Thoracic aorta (tissue), 2 donors: ENCODE data around the gene NKAIN2. TPM values are rescaled to one million over a fixed set of nuclear protein-coding genes. Genes with fewer than 3 reads are reported as not detected.

Experiments used
- ATAC-seq: fragments of 150-250 bp; one replicate; pipeline ENCODE4 v1.8.0; 2017; ENCODE audit warnings: low read depth; ENCODE audit not compliant: insufficient number of reproducible peaks, low FRiP score
- DNase-seq: peaks from one replicate; pipeline ENCODE4 v3.0.0-alpha.2; 2020; ENCODE audit warnings: low spot score
- H3K27ac ChIP-seq, 2 donors: fragments of 200-600 bp; sonication (generic); 1 replicate in 1 of 2; 2 replicates in 1 of 2; pipeline ENCODE4 v1.5.1; 2016; ENCODE audit warnings: mild to moderate bottlenecking in 2 of 2, moderate library complexity in 2 of 2
- H3K27me3 ChIP-seq: fragments of 200-600 bp; sonication (generic); replicated peaks from 2 replicates; pipeline ENCODE4 v1.6.0; 2016; ENCODE audit warnings: mild to moderate bottlenecking; ENCODE audit not compliant: insufficient read depth
- H3K36me3 ChIP-seq: fragments of 200-600 bp; sonication (generic); one replicate; pipeline ENCODE4 v1.5.1; 2016
- H3K4me1 ChIP-seq, 2 donors: fragments of 200-600 bp; sonication (generic); 1 replicate in 1 of 2; 2 replicates in 1 of 2; pipeline versions ENCODE4 v1.5.1 to v1.6.0; 2016; ENCODE audit warnings: low read depth in 2 of 2, mild to moderate bottlenecking in 1 of 2; ENCODE audit not compliant: control insufficient read depth in 1 of 2
- H3K4me3 ChIP-seq: fragments of 200-600 bp; sonication (generic); 2 replicates; pipeline ENCODE4 v1.5.1; 2016; ENCODE audit warnings: mild to moderate bottlenecking
- H3K9me3 ChIP-seq: fragments of 200-600 bp; sonication (generic); 2 replicates; pipeline ENCODE4 v1.5.1; 2016
- total RNA-seq, 2 donors: library from RNA; depleted of rRNA; stranded (reverse); fragments of >200 nt; gene quantifications; one replicate each; pipeline versions ENCODE4 v1.1.0 to v1.2.3, GENCODE V29; 2016
- TF ChIP-seq, protein P1 (sequence below): fragments of 200-600 bp; sonication (generic); IDR thresholded peaks from one replicate; pipeline ENCODE4 v1.5.1; 2019; ENCODE audit warnings: antibody characterized with exemption

NKAIN2 gene
- total RNA-seq, 2 donors from 2014 or later, result 0.28 TPM; not detected in 1

DNA sequence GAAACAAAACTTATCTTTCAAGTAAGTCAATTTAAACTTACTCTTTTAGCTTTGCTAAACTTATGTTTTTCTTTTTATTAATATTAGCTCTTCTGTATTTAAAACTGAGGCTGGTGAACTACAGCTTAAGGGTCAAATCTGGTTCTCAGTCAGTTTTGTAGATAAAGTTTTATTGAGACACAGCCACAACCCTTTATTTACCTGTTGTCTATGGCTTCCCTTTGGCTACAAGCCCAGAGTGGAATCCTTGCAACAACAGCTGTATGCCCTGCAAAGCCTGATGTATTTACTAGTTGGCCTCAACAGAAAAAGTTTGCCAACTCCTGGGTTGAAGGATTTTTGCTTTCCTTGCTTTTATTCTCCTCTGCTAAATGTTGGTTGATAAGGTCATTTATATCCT lies 667.1 kb downstream of the NKAIN2 start:
- DNase-seq, result no peak
- Histone ChIP-seq H3K36me3 (no peaks in the 10 kb centered on the region), H3K27me3 (no peaks in the 10 kb centered on the region), H3K4me3 (no peak overlapping the region), H3K9me3 (no peaks in the 10 kb centered on the region), H3K27ac (no peak overlapping the region), H3K4me1 (no peaks in the 10 kb centered on the region)
- no peak for ATAC-seq
- TF ChIP-seq, protein P1, sequence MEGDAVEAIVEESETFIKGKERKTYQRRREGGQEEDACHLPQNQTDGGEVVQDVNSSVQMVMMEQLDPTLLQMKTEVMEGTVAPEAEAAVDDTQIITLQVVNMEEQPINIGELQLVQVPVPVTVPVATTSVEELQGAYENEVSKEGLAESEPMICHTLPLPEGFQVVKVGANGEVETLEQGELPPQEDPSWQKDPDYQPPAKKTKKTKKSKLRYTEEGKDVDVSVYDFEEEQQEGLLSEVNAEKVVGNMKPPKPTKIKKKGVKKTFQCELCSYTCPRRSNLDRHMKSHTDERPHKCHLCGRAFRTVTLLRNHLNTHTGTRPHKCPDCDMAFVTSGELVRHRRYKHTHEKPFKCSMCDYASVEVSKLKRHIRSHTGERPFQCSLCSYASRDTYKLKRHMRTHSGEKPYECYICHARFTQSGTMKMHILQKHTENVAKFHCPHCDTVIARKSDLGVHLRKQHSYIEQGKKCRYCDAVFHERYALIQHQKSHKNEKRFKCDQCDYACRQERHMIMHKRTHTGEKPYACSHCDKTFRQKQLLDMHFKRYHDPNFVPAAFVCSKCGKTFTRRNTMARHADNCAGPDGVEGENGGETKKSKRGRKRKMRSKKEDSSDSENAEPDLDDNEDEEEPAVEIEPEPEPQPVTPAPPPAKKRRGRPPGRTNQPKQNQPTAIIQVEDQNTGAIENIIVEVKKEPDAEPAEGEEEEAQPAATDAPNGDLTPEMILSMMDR, result no peak

DNA sequence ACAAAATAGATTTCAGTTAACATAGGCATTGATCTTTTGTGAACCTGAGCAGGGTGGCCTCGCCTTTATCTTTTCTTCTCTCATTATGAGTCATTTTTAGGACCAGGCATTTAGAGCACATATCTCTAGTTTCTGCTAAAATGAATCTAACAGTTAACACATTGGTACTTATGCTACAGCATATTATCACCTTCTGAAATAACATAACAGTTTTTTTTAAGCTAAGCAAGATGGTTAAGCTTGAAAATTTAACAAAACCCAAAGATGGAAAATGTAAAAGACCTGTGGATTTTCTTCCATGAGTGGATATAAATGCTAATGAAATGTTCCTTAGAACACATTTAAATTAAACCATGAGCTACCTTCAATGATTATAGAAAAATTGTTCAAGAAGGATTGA lies 671.5 kb downstream of the NKAIN2 start:
- no peak for DNase-seq
- ATAC-seq, result no peak
- no peak overlapping the region for H3K27ac ChIP-seq
- H3K27me3 ChIP-seq, result no peaks in the 10 kb centered on the region
- H3K4me1 ChIP-seq, result no peaks in the 10 kb centered on the region
- TF ChIP-seq, protein P1, result no peak
- H3K9me3 ChIP-seq, result no peaks in the 10 kb centered on the region
- no peak overlapping the region for H3K4me3 ChIP-seq
- H3K36me3 ChIP-seq, result no peaks in the 10 kb centered on the region

DNA sequence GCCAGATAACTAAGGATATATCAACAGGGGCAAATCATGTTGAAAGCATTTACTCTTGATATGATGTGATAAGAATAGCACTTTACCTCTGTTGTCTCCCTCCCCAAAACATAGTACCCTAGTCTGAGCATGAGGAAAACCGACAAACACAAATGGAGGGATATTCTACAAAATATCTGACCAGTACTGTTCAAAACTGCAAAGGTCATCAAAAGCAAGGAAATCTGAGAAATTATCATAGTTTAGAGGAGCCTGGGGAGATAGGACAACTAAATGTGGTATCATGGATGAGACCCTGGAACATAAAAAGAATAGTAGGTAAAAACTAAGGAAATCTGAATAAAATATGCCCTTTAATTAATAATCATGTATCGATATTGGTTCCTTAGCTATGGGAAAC lies 675.2 kb downstream of the NKAIN2 start:
- H3K4me3 ChIP-seq, result no peak overlapping the region
- no peak overlapping the region for H3K27ac ChIP-seq
- no peaks in the 10 kb centered on the region for H3K36me3 ChIP-seq
- H3K9me3 ChIP-seq, result no peaks in the 10 kb centered on the region
- DNase-seq (no peak), ATAC-seq (no peak)
- H3K4me1 ChIP-seq, result no peaks in the 10 kb centered on the region
- H3K27me3 ChIP-seq, result no peaks in the 10 kb centered on the region
- TF ChIP-seq, protein P1, result no peak

DNA sequence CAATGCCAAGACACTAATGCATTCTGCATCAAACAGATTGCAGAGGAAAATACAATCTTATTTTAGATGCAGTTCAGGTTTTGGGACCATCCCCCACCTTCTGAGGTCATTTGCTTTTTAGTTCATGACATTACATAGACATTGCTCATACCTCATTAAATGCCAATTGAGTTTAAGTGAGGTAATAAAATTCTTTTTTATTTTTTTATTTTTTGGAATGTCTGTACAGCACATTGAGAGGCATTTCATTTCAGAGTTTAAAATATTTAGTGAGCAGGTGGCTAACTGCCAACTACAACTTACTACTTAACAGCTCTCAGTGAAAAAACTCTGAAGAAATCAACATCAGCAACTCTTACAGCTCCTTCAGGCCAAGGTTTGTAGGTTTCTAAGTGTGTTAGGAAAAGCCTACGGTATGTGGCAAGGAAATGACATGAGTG lies 676.3 kb downstream of the NKAIN2 start:
- Histone ChIP-seq H3K27ac (no peak overlapping the region), H3K4me1 (no peaks in the 10 kb centered on the region), H3K4me3 (no peak overlapping the region), H3K9me3 (no peaks in the 10 kb centered on the region), H3K36me3 (no peaks in the 10 kb centered on the region), H3K27me3 (no peaks in the 10 kb centered on the region)
- DNase-seq (no peak), ATAC-seq (no peak)
- TF ChIP-seq, protein P1, result no peak

DNA sequence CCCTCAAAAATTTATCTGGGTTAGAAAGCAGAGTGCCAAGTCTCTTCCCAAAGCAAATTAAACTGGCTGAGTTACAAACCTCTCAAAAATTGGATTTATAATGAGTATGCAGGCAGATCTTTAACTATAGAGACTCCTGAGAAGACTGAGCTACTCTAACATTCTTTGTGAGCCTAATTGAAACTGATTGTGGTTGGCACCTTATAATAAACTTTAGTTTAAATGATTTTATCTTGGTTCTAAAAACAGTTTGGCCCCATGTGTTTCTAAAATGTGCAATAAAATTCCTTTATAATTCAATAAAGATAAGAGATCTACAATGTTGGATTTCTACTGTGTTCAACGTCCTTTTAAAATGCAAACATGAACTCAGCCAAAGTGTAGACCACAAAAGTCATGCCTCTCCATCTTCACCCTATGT lies 678.4 kb downstream of the NKAIN2 start:
- no peaks in the 10 kb centered on the region for H3K27me3 ChIP-seq
- TF ChIP-seq, protein P1, result no peak
- no peak for DNase-seq
- H3K4me1 ChIP-seq, result no peaks in the 10 kb centered on the region
- H3K27ac ChIP-seq, result no peak overlapping the region
- no peaks in the 10 kb centered on the region for H3K36me3 ChIP-seq
- H3K4me3 ChIP-seq, result no peak overlapping the region
- no peaks in the 10 kb centered on the region for H3K9me3 ChIP-seq
- no peak for ATAC-seq
